Measurements from ENCODE around the gene TRNT1.

TRNT1 gene

DNA sequence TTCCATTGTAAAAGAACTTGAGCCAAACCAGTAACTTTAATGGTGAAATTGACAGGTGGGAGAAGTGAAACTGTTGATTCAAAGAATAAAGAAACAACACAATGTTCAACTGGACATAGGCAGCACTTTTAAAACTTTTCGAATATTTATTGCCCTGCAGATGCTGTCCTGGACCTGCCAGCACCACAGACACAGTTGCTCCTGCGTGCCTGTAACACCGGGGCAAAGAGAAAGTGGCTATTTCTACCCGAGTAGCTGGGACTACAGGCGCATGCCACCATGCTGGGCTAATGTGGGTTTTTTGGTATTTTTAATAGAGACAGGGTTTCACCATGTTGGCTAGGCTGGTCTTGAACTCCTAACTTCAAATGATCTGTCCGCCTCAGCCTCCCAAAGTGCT is 24.0 kb upstream of the TRNT1 start:
- no peak overlapping the region for H3K4me3 ChIP-seq (ENCODE audit: low read depth, low read length)
- TF ChIP-seq, protein P1, sequence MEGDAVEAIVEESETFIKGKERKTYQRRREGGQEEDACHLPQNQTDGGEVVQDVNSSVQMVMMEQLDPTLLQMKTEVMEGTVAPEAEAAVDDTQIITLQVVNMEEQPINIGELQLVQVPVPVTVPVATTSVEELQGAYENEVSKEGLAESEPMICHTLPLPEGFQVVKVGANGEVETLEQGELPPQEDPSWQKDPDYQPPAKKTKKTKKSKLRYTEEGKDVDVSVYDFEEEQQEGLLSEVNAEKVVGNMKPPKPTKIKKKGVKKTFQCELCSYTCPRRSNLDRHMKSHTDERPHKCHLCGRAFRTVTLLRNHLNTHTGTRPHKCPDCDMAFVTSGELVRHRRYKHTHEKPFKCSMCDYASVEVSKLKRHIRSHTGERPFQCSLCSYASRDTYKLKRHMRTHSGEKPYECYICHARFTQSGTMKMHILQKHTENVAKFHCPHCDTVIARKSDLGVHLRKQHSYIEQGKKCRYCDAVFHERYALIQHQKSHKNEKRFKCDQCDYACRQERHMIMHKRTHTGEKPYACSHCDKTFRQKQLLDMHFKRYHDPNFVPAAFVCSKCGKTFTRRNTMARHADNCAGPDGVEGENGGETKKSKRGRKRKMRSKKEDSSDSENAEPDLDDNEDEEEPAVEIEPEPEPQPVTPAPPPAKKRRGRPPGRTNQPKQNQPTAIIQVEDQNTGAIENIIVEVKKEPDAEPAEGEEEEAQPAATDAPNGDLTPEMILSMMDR (IDR thresholded peaks at IDR 0.05; ENCODE audit: low read depth, low read length, missing control alignments), result no peak
- no peak for DNase-seq (ENCODE audit: low read depth)

DNA sequence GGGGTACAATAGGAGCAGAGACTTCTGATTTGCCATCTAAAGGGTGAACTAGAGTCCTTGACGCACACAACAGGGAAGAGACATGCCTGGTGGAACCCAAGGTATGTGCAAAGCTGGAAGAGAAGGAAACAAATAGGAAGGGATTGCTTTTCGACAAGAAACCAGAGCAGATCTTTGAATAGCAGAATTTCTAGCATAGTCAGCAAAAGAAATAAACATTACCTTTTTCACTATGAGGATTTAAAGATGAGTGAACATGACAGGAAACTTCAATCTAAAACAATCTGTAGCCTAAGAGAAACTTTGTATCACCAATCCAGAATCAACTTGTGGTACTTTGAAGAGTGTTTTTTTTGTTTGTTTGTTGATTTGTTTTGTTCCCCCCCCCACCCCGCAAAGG is 21.5 kb upstream of the TRNT1 start:
- TF ChIP-seq, protein P1 (IDR thresholded peaks at IDR 0.05; ENCODE audit: low read depth, low read length, missing control alignments), result no peak
- no peak overlapping the region for H3K4me3 ChIP-seq (ENCODE audit: low read depth, low read length)
- no peak for DNase-seq (ENCODE audit: low read depth)

DNA sequence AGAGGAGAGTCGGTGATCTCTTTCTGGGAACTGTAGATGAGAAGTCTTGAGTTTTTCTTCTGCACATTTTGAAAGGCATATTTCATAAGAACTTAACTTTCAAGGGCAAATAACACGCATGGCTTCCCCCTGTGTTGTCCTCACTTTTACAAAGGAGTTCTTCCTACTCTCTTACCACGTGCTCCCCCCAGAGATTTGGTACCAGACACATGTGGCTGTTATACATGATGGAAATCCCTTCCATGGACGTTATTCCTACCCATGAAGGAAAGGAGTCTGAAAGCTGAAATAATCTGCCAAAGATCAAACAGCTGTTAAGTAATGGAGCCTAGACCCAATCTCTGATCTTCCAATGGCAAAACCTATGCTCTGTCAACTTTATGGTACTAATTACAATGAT is 20.9 kb upstream of the TRNT1 start:
- TF ChIP-seq, protein P1 (IDR thresholded peaks at IDR 0.05; ENCODE audit: low read depth, low read length, missing control alignments), result no peak
- no peak for DNase-seq (ENCODE audit: low read depth)
- H3K4me3 ChIP-seq (ENCODE audit: low read depth, low read length), result no peak overlapping the region

DNA sequence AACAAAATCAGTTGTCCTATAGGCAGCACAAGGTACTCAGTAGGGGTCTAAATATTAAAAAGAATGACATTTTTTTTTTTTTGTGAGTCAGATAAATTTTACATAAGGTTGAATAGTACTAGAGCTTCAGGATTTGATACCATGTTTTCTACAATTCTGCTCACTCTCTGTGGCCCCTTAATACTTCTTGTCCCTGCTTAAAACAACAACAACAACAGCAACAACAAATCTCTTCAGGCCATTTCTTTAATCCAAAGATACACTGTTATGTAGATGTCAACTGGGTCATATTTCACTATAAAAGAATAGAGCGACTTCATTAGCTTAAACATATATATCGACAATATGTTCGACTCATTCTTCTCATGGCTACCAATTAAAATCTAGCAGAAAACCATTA is 19.6 kb upstream of the TRNT1 start:
- DNase-seq (ENCODE audit: low read depth), result no peak
- TF ChIP-seq, protein P1 (IDR thresholded peaks at IDR 0.05; ENCODE audit: low read depth, low read length, missing control alignments), result no peak
- no peak overlapping the region for H3K4me3 ChIP-seq (ENCODE audit: low read depth, low read length)

DNA sequence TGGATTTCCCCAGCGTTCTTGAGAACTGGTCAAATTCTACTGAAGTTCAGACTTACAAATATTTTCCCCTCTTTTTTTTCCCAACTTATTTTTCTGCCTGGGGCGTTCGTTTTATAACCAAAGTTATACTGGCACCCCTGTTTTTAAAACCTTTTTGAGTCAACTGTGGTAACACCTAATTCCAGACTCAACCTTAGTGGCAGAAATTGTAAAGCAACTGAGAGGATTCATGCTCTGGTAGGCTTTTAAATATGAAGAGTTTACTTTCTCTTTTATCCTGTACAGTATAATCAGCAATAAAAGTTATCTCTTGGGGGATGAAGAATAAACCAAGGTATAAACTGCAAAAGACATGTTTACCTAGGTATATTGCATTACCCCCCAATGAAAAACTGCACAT is 18.9 kb upstream of the TRNT1 start:
- no peak for DNase-seq (ENCODE audit: low read depth)

DNA sequence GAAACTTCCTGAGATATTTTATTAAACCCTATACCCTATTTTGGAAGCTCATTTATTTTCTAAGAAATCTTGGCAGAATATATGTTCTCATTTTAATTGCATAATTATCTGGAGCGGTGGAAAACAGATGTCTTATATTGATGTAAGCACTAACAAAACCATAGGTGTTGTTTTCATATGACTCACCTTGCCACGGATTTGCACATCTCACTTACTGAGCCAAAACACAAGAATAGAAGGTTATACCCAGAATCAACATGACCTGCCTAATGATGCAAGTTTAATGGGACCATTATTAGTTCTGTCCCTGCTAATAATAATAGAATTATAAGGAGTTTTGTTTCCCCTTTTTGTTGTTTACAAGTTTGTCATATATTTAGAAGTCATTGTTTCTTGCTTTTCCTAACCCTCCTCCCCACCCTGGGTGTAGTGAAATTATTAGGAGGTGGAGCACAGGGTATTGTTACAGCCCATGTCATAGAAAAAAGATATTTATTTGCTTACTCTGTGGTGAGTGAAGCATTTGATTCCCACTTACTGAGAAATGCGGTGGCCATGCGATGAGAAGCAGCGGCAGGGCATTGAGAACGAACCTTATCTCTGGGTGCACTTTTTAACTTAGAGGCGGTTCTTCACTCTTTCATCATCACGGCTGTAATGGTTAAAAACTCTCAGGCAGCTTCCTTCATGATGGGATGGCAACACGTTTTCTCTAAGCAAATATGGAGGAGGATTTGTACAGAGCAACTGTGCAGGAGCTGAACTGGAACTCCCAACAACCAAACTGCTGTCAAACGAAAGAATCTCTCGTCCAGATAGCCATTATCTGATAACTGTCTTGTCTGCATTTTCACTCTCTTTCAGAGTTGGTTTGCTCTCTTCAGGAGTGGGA is 17.1 kb upstream of the TRNT1 start:
- TF ChIP-seq, protein P1 (IDR thresholded peaks at IDR 0.05; ENCODE audit: low read depth, low read length, missing control alignments), result no peak
- no peak overlapping the region for H3K4me3 ChIP-seq (ENCODE audit: low read depth, low read length)
- DNase-seq (ENCODE audit: low read depth), result no peak

More for the DNA sequence above, 18.9 kb upstream of the TRNT1 start:
- H3K4me3 ChIP-seq (ENCODE audit: low read depth, low read length), result no peak overlapping the region
- TF ChIP-seq, protein P1 (IDR thresholded peaks at IDR 0.05; ENCODE audit: low read depth, low read length, missing control alignments), result no peak

DNA sequence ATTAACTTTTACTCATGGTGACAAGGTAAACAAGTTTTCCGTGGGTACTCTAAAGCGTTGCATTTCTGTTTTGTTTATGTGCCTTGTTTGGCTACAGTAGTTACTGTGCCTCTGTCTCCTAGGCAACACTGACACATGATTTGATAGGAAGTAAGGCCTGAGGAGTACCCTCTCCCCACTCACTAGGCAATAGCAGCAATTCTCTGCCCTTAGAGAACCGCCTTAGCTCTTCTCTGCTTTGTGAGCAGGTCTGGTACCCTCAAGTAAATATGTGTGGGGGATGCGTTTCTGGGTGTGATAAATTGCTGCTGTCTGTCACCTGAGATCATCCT is 16.5 kb upstream of the TRNT1 start, which contains the start of gene IL5RA:
TSS of gene IL5RA (minus strand) at position 76 of the 332 bp plus-strand sequence. CDS start 5,390 bp downstream, outside the sequence.
- DNase-seq (ENCODE audit: low read depth), result no peak
- no peak within 1 kb of the TSS for H3K4me3 ChIP-seq (ENCODE audit: low read depth, low read length)

More for the DNA sequence above, 16.5 kb upstream of the TRNT1 start, which contains the start of gene IL5RA:
- TF ChIP-seq, protein P1 (IDR thresholded peaks at IDR 0.05; ENCODE audit: low read depth, low read length, missing control alignments), result no peak

Data from GM12864 (cell line).